ENCODE data around the gene MPEG1. TPM values are rescaled to one million over a fixed set of nuclear protein-coding genes. Genes with fewer than 3 reads are reported as not detected.

The MPEG1 gene
- total and polyA plus RNA-seq, 7 donors = 0.82 to 6.1 (median 3.8) TPM

DNA sequence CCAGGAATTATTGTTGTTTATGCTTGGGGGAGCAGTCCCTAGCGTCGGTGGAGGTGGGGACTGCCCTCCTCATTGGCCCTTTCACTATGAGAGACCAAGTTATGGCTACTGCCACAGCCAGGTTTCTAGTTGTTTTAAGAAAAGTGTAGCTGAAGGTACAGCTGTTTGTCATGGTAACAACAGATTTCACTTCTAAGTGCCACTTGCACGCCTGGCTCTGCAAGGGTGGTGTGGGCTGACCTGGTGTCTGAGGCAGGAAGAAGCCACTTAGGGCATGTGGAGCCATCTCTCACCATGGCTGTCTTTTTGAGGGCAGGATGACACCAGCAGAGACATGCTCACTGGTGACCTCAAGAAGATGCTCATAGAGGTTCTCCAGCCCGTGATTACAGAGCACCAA, 46.3 kb upstream of the MPEG1 start:
- Histone ChIP-seq H3K4me1 (no peaks in the 10 kb centered on the region), H3K27me3 (ENCODE audit: insufficient read depth in 3 of 3, low read length in 2 of 3) (no peaks in the 10 kb centered on the region), H3K9me3 (no peaks in the 10 kb centered on the region), H3K4me3 (no peak overlapping the region), H3K27ac (no peak overlapping the region), H3K36me3 (ENCODE audit: insufficient read depth in 1 of 2, low read depth in 1 of 2) (no peaks in the 10 kb centered on the region)
- intact Hi-C loops (cut with DNase I) = no loop called here
- no peak for ATAC-seq
- no peak for DNase-seq
- TF ChIP-seq, protein P1, sequence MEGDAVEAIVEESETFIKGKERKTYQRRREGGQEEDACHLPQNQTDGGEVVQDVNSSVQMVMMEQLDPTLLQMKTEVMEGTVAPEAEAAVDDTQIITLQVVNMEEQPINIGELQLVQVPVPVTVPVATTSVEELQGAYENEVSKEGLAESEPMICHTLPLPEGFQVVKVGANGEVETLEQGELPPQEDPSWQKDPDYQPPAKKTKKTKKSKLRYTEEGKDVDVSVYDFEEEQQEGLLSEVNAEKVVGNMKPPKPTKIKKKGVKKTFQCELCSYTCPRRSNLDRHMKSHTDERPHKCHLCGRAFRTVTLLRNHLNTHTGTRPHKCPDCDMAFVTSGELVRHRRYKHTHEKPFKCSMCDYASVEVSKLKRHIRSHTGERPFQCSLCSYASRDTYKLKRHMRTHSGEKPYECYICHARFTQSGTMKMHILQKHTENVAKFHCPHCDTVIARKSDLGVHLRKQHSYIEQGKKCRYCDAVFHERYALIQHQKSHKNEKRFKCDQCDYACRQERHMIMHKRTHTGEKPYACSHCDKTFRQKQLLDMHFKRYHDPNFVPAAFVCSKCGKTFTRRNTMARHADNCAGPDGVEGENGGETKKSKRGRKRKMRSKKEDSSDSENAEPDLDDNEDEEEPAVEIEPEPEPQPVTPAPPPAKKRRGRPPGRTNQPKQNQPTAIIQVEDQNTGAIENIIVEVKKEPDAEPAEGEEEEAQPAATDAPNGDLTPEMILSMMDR (IDR thresholded peaks at IDR 0.05) = no peak
- 69 to 79% (median 79%) methylated on average over 4 of the region's 4 CpGs for WGBS, 3 donors

DNA sequence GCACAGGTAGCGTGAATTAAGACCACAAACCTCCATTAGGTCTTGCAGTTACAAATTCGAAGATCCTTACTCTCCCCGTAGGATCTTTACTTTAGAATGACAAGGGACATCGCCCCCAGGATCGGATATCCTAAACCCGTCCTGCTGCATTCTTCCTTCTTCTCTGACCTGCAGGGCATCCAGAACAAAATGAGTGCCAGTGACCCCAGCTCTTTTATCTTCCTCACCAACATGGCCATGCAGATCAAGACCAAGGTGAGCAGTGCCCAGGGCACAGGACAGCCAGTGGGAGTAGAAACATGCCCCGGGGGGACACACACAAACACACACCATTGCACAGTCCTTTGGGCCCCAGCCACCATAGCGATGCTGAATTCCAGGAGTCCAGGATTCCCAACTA, 42.6 kb upstream of the MPEG1 start:
- Histone ChIP-seq H3K4me1 (no peaks in the 10 kb centered on the region), H3K9me3 (no peaks in the 10 kb centered on the region), H3K27me3 (ENCODE audit: insufficient read depth in 3 of 3, low read length in 2 of 3) (no peaks in the 10 kb centered on the region), H3K4me3 (no peak overlapping the region), H3K36me3 (ENCODE audit: insufficient read depth in 1 of 2, low read depth in 1 of 2) (no peaks in the 10 kb centered on the region), H3K27ac (no peak overlapping the region)
- DNase-seq (no peak), ATAC-seq (no peak)
- TF ChIP-seq, protein P1 (IDR thresholded peaks at IDR 0.05) = no peak
- 71 to 81% (median 75%) methylated on average over 8 of the region's 8 CpGs for WGBS, 3 donors
- intact Hi-C loops (cut with DNase I) = no loop called here

DNA sequence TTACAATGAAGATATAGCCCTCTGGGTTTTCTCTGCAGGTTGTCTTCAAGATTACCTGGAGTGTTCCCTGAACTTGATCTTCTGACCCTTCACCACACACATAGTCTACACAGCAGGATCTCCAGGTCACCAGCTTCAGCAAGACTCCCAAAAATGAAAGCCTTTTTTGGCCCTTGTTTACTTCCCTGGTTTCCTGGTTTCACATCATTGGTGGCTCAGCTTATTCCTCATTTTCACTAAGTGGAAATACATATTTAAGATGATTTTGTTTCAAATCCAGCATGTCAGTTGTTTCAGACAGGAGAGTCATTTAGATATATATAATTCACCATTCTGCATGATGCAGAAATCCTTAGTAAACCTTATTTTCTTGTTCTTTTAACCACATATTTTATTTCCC, 41.6 kb upstream of the MPEG1 start:
- no peaks in the 10 kb centered on the region for H3K4me1 ChIP-seq
- no peaks in the 10 kb centered on the region for H3K36me3 ChIP-seq (ENCODE audit: insufficient read depth in 1 of 2, low read depth in 1 of 2)
- no peak for DNase-seq
- TF ChIP-seq, protein P1 (IDR thresholded peaks at IDR 0.05) = no peak
- H3K4me3 ChIP-seq = no peak overlapping the region
- no peak for ATAC-seq
- no peak overlapping the region for H3K27ac ChIP-seq
- H3K9me3 ChIP-seq = no peaks in the 10 kb centered on the region
- no peaks in the 10 kb centered on the region for H3K27me3 ChIP-seq (ENCODE audit: insufficient read depth in 3 of 3, low read length in 2 of 3)
- intact Hi-C loops (cut with DNase I) = no loop called here

DNA sequence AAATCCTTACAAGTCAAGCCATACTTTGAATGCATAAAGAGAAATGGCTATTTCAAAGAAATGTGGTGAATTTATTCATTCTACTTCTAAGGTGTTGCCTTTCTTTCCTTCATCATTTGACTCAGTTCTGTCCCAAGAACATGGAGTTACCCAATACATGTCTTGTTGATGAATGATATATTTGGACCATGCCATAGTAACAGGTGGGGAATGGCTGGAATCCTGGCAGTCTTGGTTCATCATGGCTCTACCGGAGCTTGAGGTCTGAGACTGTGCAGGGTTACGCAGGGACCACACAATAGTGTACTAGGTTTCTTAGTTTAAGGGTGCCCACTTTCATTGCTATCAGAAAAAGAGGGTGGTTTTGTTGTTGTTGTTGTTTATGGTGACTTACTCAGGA, 40.3 kb upstream of the MPEG1 start:
- Histone ChIP-seq H3K36me3 (ENCODE audit: insufficient read depth in 1 of 2, low read depth in 1 of 2) (no peaks in the 10 kb centered on the region), H3K27me3 (ENCODE audit: insufficient read depth in 3 of 3, low read length in 2 of 3) (no peaks in the 10 kb centered on the region), H3K4me3 (no peak overlapping the region), H3K9me3 (no peaks in the 10 kb centered on the region), H3K4me1 (no peaks in the 10 kb centered on the region), H3K27ac (no peak overlapping the region)
- ATAC-seq = no peak
- TF ChIP-seq, protein P1 (IDR thresholded peaks at IDR 0.05) = no peak
- DNase-seq = no peak
- 60 to 65% (median 62%) methylated on average over 2 of the region's 2 CpGs for WGBS, 3 donors
- intact Hi-C loops (cut with DNase I) = no loop called here

DNA sequence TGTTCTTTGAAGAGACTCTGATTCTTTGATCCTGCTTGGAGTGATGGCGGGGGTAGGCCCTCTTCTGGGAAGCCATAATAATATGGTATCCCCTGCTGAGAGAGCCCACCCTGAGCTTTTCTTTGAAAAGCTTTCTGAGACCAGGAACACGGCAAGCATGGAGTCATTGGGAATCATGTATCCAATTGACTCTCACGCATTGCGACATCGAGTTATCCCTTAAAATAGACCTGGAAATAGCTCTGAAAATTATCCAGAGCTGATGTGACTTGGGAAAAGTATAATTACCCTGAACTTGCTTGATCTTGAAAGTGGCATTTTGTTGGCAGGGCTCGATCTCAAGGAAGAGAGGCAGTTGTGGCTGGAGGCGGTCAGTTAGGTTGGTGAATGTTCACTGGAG, 36.8 kb upstream of the MPEG1 start:
- no peak overlapping the region for H3K27ac ChIP-seq
- H3K27me3 ChIP-seq (ENCODE audit: insufficient read depth in 3 of 3, low read length in 2 of 3) = no peaks in the 10 kb centered on the region
- H3K9me3 ChIP-seq = no peaks in the 10 kb centered on the region
- WGBS, 3 donors = 87 to 93% (median 93%) methylated on average over 7 of the region's 7 CpGs
- intact Hi-C loops (cut with DNase I) = no loop called here
- TF ChIP-seq, protein P1 (IDR thresholded peaks at IDR 0.05) = no peak
- no peaks in the 10 kb centered on the region for H3K36me3 ChIP-seq (ENCODE audit: insufficient read depth in 1 of 2, low read depth in 1 of 2)
- H3K4me3 ChIP-seq = no peak overlapping the region
- no peak for DNase-seq
- H3K4me1 ChIP-seq = no peaks in the 10 kb centered on the region
- ATAC-seq = no peak

Data from psoas muscle (tissue), 8 donors.